Esophagus muscularis mucosa (tissue), 4 donors: ENCODE data around the gene PAX5. TPM values are rescaled to one million over a fixed set of nuclear protein-coding genes. Genes with fewer than 3 reads are reported as not detected.

Experiments used
- DNase-seq: peaks from one replicate; pipeline ENCODE4 v3.0.0-alpha.2; 2017; ENCODE audit errors: extremely low spot score
- H3K27ac ChIP-seq, 4 donors: fragments of 200-600 bp; sonication (generic); replicated peaks in 1 of 4; 1 replicate in 3 of 4; 2 replicates in 1 of 4; pipeline ENCODE4 v1.5.1; 2016 to 2019; ENCODE audit warnings: mild to moderate bottlenecking in 1 of 4
- H3K27me3 ChIP-seq, 4 donors: fragments of 200-600 bp; sonication (generic); one replicate each; pipeline versions ENCODE4 v1.5.1 to v1.6.0; 2016 to 2019
- H3K36me3 ChIP-seq, 4 donors: fragments of 200-600 bp; sonication (generic); one replicate each; pipeline ENCODE4 v1.5.1; 2016 to 2019
- H3K4me1 ChIP-seq, 4 donors: fragments of 200-600 bp; sonication (generic); one replicate each; pipeline ENCODE4 v1.5.1; 2016 to 2019
- H3K4me3 ChIP-seq, 4 donors: fragments of 200-600 bp; sonication (generic); 1 replicate in 2 of 4; 2 replicates in 2 of 4; pipeline ENCODE4 v1.5.1; 2016 to 2019; ENCODE audit warnings: mild to moderate bottlenecking in 4 of 4, moderate library complexity in 1 of 4
- H3K9me3 ChIP-seq, 4 donors: fragments of 200-600 bp; sonication (generic); 1 replicate in 3 of 4; 2 replicates in 1 of 4; pipeline ENCODE4 v1.5.1; 2016 to 2019
- EP300 ChIP-seq: sonication (generic); formaldehyde crosslinking; IDR thresholded peaks from one replicate; pipeline ENCODE4 v1.6.1; 2017; ENCODE audit warnings: antibody characterized with exemption
- POLR2A ChIP-seq: fragments of 450-650 bp; IDR thresholded peaks from one replicate; pipeline ENCODE4 v1.6.1; 2017; ENCODE audit warnings: antibody characterized with exemption, moderate library complexity, mild to moderate bottlenecking, low read depth
- POLR2AphosphoS5 ChIP-seq, 2 donors: sonication (generic); formaldehyde crosslinking; IDR thresholded peaks; one replicate each; pipeline ENCODE4 v1.6.1; 2017; ENCODE audit warnings: antibody characterized with exemption in 2 of 2
- WGBS: methylation state at CpG from one replicate; pipeline ENCODE4 v1.1.5; 2018; 5-methylcytosine and 5-hydroxymethylcytosine counted together
- intact Hi-C: fragments of 100-400 bp; cut with DNase I; formaldehyde crosslinking; loops from one replicate; pipeline ENCODE4 v1.15.1; 2023
- total RNA-seq, 4 donors: library from RNA; depleted of rRNA; stranded (reverse); fragments of >200 nt; gene quantifications; one replicate each; pipeline versions ENCODE4 v1.1.0 to v1.2.1, GENCODE V29; 2016
- TF ChIP-seq, protein P1 (sequence below), 3 experiments: fragments of 200-600 bp in 2 of 3; fragments of 450-650 bp in 1 of 3; sonication (generic) in 2 of 3; IDR thresholded peaks; one replicate each; pipeline ENCODE4 v1.5.1; 2017 to 2019; ENCODE audit warnings: antibody characterized with exemption in 3 of 3, mild to moderate bottlenecking in 2 of 3, moderate library complexity in 1 of 3

Gene PAX5
- total RNA-seq, 4 donors from 2014 or later = 0.17 TPM; not detected in 3

- TF ChIP-seq POLR2AphosphoS5 (IDR thresholded peaks at IDR 0.05) = no peak
- TF ChIP-seq, protein P1, sequence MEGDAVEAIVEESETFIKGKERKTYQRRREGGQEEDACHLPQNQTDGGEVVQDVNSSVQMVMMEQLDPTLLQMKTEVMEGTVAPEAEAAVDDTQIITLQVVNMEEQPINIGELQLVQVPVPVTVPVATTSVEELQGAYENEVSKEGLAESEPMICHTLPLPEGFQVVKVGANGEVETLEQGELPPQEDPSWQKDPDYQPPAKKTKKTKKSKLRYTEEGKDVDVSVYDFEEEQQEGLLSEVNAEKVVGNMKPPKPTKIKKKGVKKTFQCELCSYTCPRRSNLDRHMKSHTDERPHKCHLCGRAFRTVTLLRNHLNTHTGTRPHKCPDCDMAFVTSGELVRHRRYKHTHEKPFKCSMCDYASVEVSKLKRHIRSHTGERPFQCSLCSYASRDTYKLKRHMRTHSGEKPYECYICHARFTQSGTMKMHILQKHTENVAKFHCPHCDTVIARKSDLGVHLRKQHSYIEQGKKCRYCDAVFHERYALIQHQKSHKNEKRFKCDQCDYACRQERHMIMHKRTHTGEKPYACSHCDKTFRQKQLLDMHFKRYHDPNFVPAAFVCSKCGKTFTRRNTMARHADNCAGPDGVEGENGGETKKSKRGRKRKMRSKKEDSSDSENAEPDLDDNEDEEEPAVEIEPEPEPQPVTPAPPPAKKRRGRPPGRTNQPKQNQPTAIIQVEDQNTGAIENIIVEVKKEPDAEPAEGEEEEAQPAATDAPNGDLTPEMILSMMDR (IDR thresholded peaks at IDR 0.05) = no peak
- no peak for TF ChIP-seq EP300
- TF ChIP-seq POLR2A = no peak
- H3K27me3 ChIP-seq = peaks cover 7 to 100% (median 60%) of the 10 kb centered on the region in 4 donors
- no peak overlapping the region for H3K27ac ChIP-seq
- intact Hi-C loops = no loop called here
- 41% methylated on average over 14 of the region's 14 CpGs for WGBS
- no peaks in the 10 kb centered on the region for H3K9me3 ChIP-seq
- DNase-seq = no peak
- H3K4me3 ChIP-seq = no peak overlapping the region
- H3K4me1 ChIP-seq = peaks cover 39 to 44% (median 43%) of the 10 kb centered on the region in 4 donors
- H3K36me3 ChIP-seq = no peaks in the 10 kb centered on the region
Measured at GRCh38 chr9:37038943-37039464, 4.9 kb upstream of the PAX5 start.

- H3K27me3 ChIP-seq = peaks cover 7 to 100% (median 65%) of the 10 kb centered on the region in 4 donors
Measured at GRCh38 chr9:37038302-37038942, 4.4 kb upstream of the PAX5 start.

DNA sequence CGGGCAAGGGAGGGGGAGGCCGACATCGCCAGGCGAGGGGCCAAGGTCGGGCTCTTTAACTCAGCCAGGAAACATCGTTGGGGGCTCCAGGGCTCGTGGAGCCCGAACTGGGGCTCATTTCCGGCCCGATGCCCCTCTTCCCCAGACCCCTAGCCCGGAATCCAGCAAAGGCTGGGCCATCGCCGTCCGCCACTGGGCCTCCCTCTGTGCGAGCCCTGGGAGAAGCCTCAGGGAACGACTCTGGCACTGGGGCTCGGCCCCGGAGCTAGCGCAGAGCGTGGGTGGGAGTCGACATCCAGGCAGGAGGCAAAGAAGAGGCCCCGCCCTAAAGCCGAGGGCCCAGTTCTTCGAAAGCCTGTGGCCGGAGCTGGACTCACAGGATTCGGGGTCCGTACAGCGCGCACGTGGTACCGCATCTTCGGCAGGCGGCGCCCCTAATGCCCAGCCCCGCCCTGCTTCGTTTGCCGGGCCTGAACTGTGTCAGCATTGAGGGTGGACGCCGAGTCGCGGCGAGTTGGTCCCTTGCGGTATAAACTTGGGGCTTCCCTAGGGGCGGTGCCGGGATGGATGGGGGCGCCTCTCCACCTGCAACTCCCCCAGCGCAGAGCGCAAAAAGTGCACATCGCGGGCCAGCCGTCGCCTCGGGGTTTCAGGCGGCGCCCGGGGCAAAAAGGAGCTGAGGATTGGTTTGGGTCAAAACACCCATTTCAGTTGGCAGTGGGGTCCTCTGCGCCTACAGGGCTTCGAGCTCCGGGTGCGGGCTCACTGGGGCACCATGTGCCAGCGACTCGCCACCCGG lies 3.6 kb upstream of the PAX5 start:
- no peak for TF ChIP-seq POLR2A
- H3K9me3 ChIP-seq = no peaks in the 10 kb centered on the region
- H3K36me3 ChIP-seq = no peaks in the 10 kb centered on the region
- peaks cover 7 to 100% (median 69%) of the 10 kb centered on the region in 4 donors for H3K27me3 ChIP-seq
- 3% methylated on average over 34 of the region's 63 CpGs for WGBS
- peak overlapping the region; percentile 53 to 64 (median 56) for H3K4me3 ChIP-seq
- H3K4me1 ChIP-seq = peaks cover 39 to 48% (median 45%) of the 10 kb centered on the region in 4 donors
- intact Hi-C loops = no loop called here
- DNase-seq = no peak
- H3K27ac ChIP-seq = no peak overlapping the region

More at GRCh38 chr9:37038302-37038942, 4.4 kb upstream of the PAX5 start:
- DNase-seq = no peak
- Histone ChIP-seq H3K4me3 (peak overlapping the region in 3 of 4 donors; percentile 53 to 64 (median 59)), H3K9me3 (no peaks in the 10 kb centered on the region), H3K36me3 (no peaks in the 10 kb centered on the region), H3K27ac (no peak overlapping the region), H3K4me1 (peaks cover 39 to 48% (median 45%) of the 10 kb centered on the region in 4 donors)
- 21% methylated on average over 14 of the region's 14 CpGs for WGBS
- TF ChIP-seq, protein P1 (IDR thresholded peaks at IDR 0.05) = no peak
- TF ChIP-seq EP300 (no peak), POLR2A (no peak), POLR2AphosphoS5 (IDR thresholded peaks at IDR 0.05) (no peak)
- intact Hi-C loops = no loop called here

DNA sequence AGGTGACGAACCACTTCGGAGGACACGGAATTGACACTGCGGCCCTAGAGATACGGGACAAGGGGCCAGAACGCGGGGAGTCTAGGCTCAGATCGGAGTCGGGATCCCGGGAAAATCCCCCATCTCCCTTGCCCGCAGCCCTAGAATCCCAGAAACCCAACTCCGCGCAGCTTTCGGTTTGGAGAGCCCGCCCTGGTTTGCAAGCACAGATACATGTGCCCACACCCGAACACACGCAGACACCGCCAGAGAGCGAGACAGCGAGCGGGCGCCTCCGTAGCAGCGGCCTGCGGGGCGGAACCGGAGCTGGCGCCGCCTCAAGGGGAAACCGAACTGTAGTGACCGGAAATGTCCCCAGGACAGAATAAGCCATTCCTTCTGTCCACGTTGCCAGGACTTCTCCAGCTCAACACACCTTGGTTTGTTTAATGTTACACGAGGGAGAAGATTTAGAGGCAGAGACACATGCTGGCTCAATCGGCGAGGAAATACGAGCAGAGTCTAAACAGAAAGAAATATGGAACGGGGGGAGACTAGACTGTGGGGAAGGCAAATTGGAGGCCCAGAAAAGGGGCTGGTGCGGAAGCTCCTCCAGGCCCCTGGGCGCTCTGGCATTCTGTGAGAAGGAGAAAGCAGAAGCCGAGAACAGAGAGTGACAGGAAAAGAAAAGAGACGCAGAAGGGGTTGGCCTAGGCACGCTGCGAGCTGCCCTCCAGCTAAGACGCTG lies 2.9 kb upstream of the PAX5 start:
- Histone ChIP-seq H3K36me3 (no peaks in the 10 kb centered on the region), H3K4me1 (peaks cover 39 to 48% (median 45%) of the 10 kb centered on the region in 4 donors), H3K27me3 (peaks cover 7 to 100% (median 76%) of the 10 kb centered on the region in 4 donors), H3K4me3 (peak overlapping the region; percentile 53 to 64 (median 56)), H3K9me3 (no peaks in the 10 kb centered on the region), H3K27ac (no peak overlapping the region)
- DNase-seq = no peak
- 3% methylated on average over 24 of the region's 44 CpGs for WGBS
- intact Hi-C loops = no loop called here
- TF ChIP-seq POLR2AphosphoS5 (IDR thresholded peaks at IDR 0.05) (peak in 1 of 2 donors; percentile 28), POLR2A (no peak)
- TF ChIP-seq, protein P1 (IDR thresholded peaks at IDR 0.05) = no peak
